ENCODE measurements around the gene COX7A2L. TPM values are rescaled to one million over a fixed set of nuclear protein-coding genes. Genes with fewer than 3 reads are reported as not detected.

The COX7A2L gene
- total and polyA plus RNA-seq, 4 donors, result 55.0 to 102 (median 77.0) TPM

GRCh38 chr2:42303252-42303651 lies 57.8 kb downstream of the COX7A2L start:
- Histone ChIP-seq H3K9ac (ENCODE audit: low read depth in 1 of 2, low read length in 2 of 2) (no peak overlapping the region), H3K4me3 (ENCODE audit: low read depth in 1 of 3, low read length in 3 of 3) (no peak overlapping the region), H3K4me1 (ENCODE audit: control insufficient read depth in 4 of 4, insufficient read depth in 4 of 4, low read length in 3 of 4) (no peaks in the 10 kb centered on the region), H3K36me3 (ENCODE audit: control insufficient read depth in 4 of 4, insufficient read depth in 3 of 4, low read depth in 1 of 4, low read length in 3 of 4) (peaks cover 5 to 50% (median 33%) of the 10 kb centered on the region in 4 donors), H3K9me3 (ENCODE audit: control insufficient read depth in 4 of 4, low read length in 3 of 4) (no peaks in the 10 kb centered on the region), H3K27ac (ENCODE audit: low read depth in 1 of 2, low read length in 2 of 2) (no peak overlapping the region), H3K27me3 (ENCODE audit: control insufficient read depth in 4 of 4, insufficient read depth in 4 of 4, low read length in 3 of 4) (no peaks in the 10 kb centered on the region)
- WGBS, result 80% methylated on average over 3 of the region's 3 CpGs
- TF ChIP-seq, protein P1, sequence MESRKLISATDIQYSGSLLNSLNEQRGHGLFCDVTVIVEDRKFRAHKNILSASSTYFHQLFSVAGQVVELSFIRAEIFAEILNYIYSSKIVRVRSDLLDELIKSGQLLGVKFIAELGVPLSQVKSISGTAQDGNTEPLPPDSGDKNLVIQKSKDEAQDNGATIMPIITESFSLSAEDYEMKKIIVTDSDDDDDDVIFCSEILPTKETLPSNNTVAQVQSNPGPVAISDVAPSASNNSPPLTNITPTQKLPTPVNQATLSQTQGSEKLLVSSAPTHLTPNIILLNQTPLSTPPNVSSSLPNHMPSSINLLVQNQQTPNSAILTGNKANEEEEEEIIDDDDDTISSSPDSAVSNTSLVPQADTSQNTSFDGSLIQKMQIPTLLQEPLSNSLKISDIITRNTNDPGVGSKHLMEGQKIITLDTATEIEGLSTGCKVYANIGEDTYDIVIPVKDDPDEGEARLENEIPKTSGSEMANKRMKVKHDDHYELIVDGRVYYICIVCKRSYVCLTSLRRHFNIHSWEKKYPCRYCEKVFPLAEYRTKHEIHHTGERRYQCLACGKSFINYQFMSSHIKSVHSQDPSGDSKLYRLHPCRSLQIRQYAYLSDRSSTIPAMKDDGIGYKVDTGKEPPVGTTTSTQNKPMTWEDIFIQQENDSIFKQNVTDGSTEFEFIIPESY (IDR thresholded peaks at IDR 0.05), result no peak
- TF ChIP-seq CTCF (IDR thresholded peaks at IDR 0.05; ENCODE audit: low read depth, low read length, missing input control) (no peak), GABPA (IDR thresholded peaks at IDR 0.05 in 1 of 2, conservative IDR thresholded peaks at IDR 0.05 in 1 of 2) (no peak), YY1 (IDR thresholded peaks at IDR 0.05) (no peak), HNF4A (conservative IDR thresholded peaks at IDR 0.05) (no peak), TAF1 (conservative IDR thresholded peaks at IDR 0.05) (no peak), FOXA2 (IDR thresholded peaks at IDR 0.05) (no peak), ATF3 (IDR thresholded peaks at IDR 0.05) (no peak), EGR1 (IDR thresholded peaks at IDR 0.05; ENCODE audit: low read depth in 2 of 2) (no peak), FOXA1 (IDR thresholded peaks at IDR 0.05) (no peak), NR2F2 (IDR thresholded peaks at IDR 0.05) (no peak), HNF4G (IDR thresholded peaks at IDR 0.05) (no peak), SP1 (IDR thresholded peaks at IDR 0.05) (no peak), MAX (IDR thresholded peaks at IDR 0.05) (no peak), JUND (IDR thresholded peaks at IDR 0.05) (no peak), RAD21 (IDR thresholded peaks at IDR 0.05) (no peak)
- no peak for DNase-seq (ENCODE audit: low spot score)

DNA sequence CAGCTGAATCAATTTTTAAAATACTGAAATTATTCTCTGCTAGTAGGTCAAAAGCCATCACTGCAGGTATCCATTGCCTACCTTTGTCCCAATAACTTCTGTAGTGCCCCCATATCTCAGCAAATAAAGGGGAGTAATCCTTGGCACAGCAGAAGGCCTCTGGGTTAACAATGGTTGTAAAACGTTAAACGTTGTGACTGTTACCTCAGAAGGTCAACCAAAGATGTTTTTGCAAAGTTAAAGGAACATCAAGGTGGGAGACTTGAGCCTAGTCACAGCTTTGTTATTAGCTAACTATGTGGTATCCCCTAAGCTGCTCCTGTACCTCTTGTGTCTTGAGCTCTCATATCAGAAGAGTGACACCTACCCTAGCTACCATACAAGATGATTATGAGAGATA lies 60.5 kb downstream of the COX7A2L start:
- Histone ChIP-seq H3K27me3 (ENCODE audit: control insufficient read depth in 4 of 4, insufficient read depth in 4 of 4, low read length in 3 of 4) (no peaks in the 10 kb centered on the region), H3K9me3 (ENCODE audit: control insufficient read depth in 4 of 4, low read length in 3 of 4) (no peaks in the 10 kb centered on the region), H3K9ac (ENCODE audit: low read depth in 1 of 2, low read length in 2 of 2) (no peak overlapping the region), H3K27ac (ENCODE audit: low read depth in 1 of 2, low read length in 2 of 2) (no peak overlapping the region), H3K4me1 (ENCODE audit: control insufficient read depth in 4 of 4, insufficient read depth in 4 of 4, low read length in 3 of 4) (no peaks in the 10 kb centered on the region), H3K4me3 (ENCODE audit: low read depth in 1 of 3, low read length in 3 of 3) (no peak overlapping the region), H3K36me3 (ENCODE audit: control insufficient read depth in 4 of 4, insufficient read depth in 3 of 4, low read depth in 1 of 4, low read length in 3 of 4) (peaks cover 5 to 48% (median 38%) of the 10 kb centered on the region in 4 donors)
- no peak for TF ChIP-seq RAD21 (IDR thresholded peaks at IDR 0.05)
- no peak for TF ChIP-seq GABPA (IDR thresholded peaks at IDR 0.05 in 1 of 2, conservative IDR thresholded peaks at IDR 0.05 in 1 of 2)
- TF ChIP-seq FOXA1 (IDR thresholded peaks at IDR 0.05), result no peak
- no peak for TF ChIP-seq EGR1 (IDR thresholded peaks at IDR 0.05; ENCODE audit: low read depth in 2 of 2)
- no peak for TF ChIP-seq RXRA (IDR thresholded peaks at IDR 0.05)
- TF ChIP-seq SP1 (IDR thresholded peaks at IDR 0.05), result no peak
- TF ChIP-seq JUND (IDR thresholded peaks at IDR 0.05), result no peak
- TF ChIP-seq ATF3 (IDR thresholded peaks at IDR 0.05), result no peak
- TF ChIP-seq CTCF (IDR thresholded peaks at IDR 0.05; ENCODE audit: low read depth, low read length, missing input control), result no peak
- 40% methylated on average over 2 of the region's 2 CpGs for WGBS
- DNase-seq (ENCODE audit: low spot score), result no peak

Other genes starting within 250 kb of the COX7A2L start
- 10 to 100 TPM; 34.5 to 49.6 TPM for gene EML4, start 191.9 kb downstream of the COX7A2L start, total RNA-seq
- gene EML4, start 191.9 kb downstream of the COX7A2L start, polyA plus RNA-seq, result 10 to 100 TPM; 12.8 to 35.1 TPM
- gene KCNG3, start 132.8 kb upstream of the COX7A2L start, total RNA-seq, result not detected
- gene KCNG3, start 132.8 kb upstream of the COX7A2L start, polyA plus RNA-seq, result not detected
- gene MTA3, start 207.4 kb upstream of the COX7A2L start, total RNA-seq, result 10 to 100 TPM in 1 of 2 donors, 1 to 10 TPM in 1; 7.8 to 10.3 TPM
- 1 to 10 TPM; 5.5 to 5.9 TPM for gene MTA3, start 207.4 kb upstream of the COX7A2L start, polyA plus RNA-seq